Measurements from ENCODE around the gene ZFP57.

DNA sequence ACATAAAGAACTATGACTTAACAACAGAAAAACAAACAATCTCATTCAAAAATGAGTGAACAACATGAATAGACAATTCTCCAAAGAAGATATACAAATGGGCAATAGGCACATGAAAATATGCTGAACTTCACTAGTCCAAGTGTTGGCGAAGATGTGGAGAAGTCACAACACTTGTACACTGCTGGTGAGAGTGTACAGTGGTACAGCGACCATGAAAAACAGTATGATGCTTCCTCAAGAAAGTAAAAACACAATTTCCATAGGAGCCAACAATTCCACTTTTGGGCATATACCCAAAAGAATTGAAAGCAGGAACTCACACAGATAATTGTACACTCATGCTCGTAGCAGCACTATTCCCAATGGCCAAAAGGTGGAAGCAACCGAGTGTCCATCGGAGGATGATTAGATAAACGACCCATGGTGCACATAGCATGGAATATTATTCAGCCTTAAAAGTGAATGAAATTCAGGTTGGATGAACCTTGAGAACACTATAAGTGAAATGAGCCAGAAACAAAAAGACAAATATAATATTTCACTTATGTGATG is 48.9 kb upstream of the ZFP57 start:
- no peak for TF ChIP-seq CTCF (optimal IDR thresholded peaks at IDR 0.05 in 1 of 3, IDR thresholded peaks at IDR 0.05 in 1 of 3, conservative IDR thresholded peaks at IDR 0.05 in 1 of 3; ENCODE audit: extremely low read depth in 1 of 3, insufficient read depth in 2 of 3, low read length in 3 of 3)
- no peak for TF ChIP-seq EZH2 (IDR thresholded peaks at IDR 0.05; ENCODE audit: low read length)
